ENCODE measurements around the gene DNAJB8.

The DNAJB8 gene

GRCh38 chr3:128493570-128494366, 27.1 kb upstream of the DNAJB8 start:
- no peak for DNase-seq

GRCh38 chr3:128492671-128493569, 26.2 kb upstream of the DNAJB8 start, which contains the start of gene GATA2:
TSS of gene GATA2 (minus strand) at chr3:128493201. CDS start at chr3:128487031, 6,170 bp downstream.
- no peak for DNase-seq

GRCh38 chr3:128491941-128492670, 25.4 kb upstream of the DNAJB8 start:
- DNase-seq = no peak

GRCh38 chr3:128491691-128491940, 24.9 kb upstream of the DNAJB8 start:
- no peak for DNase-seq

GRCh38 chr3:128490915-128491690, 24.4 kb upstream of the DNAJB8 start:
- DNase-seq = no peak

- no peak for DNase-seq
Measured at GRCh38 chr3:128490650-128490914, 23.9 kb upstream of the DNAJB8 start.

GRCh38 chr3:128489927-128490649, 23.4 kb upstream of the DNAJB8 start:
- peak in 1 of 2 donors; percentile 73 for DNase-seq

GRCh38 chr3:128489674-128489926, 22.9 kb upstream of the DNAJB8 start:
- DNase-seq = no peak

- DNase-seq = peak; percentile 23 to 66
Measured at GRCh38 chr3:128488991-128489673, 22.4 kb upstream of the DNAJB8 start.

GRCh38 chr3:128488636-128488990, 21.9 kb upstream of the DNAJB8 start:
- DNase-seq = no peak

- peak in 1 of 2 donors; percentile 57 for DNase-seq
Measured at GRCh38 chr3:128487813-128488635, 21.3 kb upstream of the DNAJB8 start.

- no peak for DNase-seq
Measured at GRCh38 chr3:128487538-128487812, 20.8 kb upstream of the DNAJB8 start.

GRCh38 chr3:128486681-128487537, 20.2 kb upstream of the DNAJB8 start:
- peak; percentile 16 to 64 for DNase-seq

GRCh38 chr3:128486205-128486628, 19.5 kb upstream of the DNAJB8 start:
- DNase-seq = no peak

- no peak for DNase-seq
Measured at GRCh38 chr3:128485282-128486204, 18.9 kb upstream of the DNAJB8 start.

GRCh38 chr3:128484404-128485281, 18.0 kb upstream of the DNAJB8 start:
- DNase-seq = no peak

GRCh38 chr3:128483657-128484403, 17.1 kb upstream of the DNAJB8 start:
- DNase-seq = no peak
